ENCODE data around the gene ROS1.
"Not testable (repeated sequence)": the region's sequence is repeated elsewhere in the genome, so short reads cannot be mapped to it uniquely, and the experiment has no call there.

Gene ROS1

GRCh38 chr6:117448011-117448410, 22.3 kb upstream of the ROS1 start:
- Histone ChIP-seq H3K9me3 (no peaks in the 10 kb centered on the region), H3K36me3 (no peaks in the 10 kb centered on the region), H3K4me1 (peaks cover 0 to 15% (median 0%) of the 10 kb centered on the region in 4 donors), H3K4me3 (no peak overlapping the region), H3K27ac (no peak overlapping the region), H3K27me3 (peaks cover 0 to 2% of the 10 kb centered on the region in 2 donors)
- DNase-seq, result no peak
- intact Hi-C loops (cut with DNase I; ENCODE audit: low total_unique reads), result no loop called here
- no peak for TF ChIP-seq CTCF (IDR thresholded peaks at IDR 0.05)

GRCh38 chr6:117446861-117447260, 21.1 kb upstream of the ROS1 start:
- Histone ChIP-seq H3K27me3 (peaks cover 0 to 2% of the 10 kb centered on the region in 2 donors), H3K4me1 (peaks cover 0 to 15% (median 0%) of the 10 kb centered on the region in 4 donors), H3K27ac (no peak overlapping the region), H3K9me3 (no peaks in the 10 kb centered on the region), H3K36me3 (no peaks in the 10 kb centered on the region), H3K4me3 (no peak overlapping the region)
- TF ChIP-seq CTCF (IDR thresholded peaks at IDR 0.05), result no peak
- no peak for DNase-seq
- intact Hi-C loops (cut with DNase I; ENCODE audit: low total_unique reads), result no loop called here

GRCh38 chr6:117444600-117444999, 18.9 kb upstream of the ROS1 start:
- intact Hi-C loops (cut with DNase I; ENCODE audit: low total_unique reads), result no loop called here
- TF ChIP-seq CTCF (IDR thresholded peaks at IDR 0.05), result no peak

DNA sequence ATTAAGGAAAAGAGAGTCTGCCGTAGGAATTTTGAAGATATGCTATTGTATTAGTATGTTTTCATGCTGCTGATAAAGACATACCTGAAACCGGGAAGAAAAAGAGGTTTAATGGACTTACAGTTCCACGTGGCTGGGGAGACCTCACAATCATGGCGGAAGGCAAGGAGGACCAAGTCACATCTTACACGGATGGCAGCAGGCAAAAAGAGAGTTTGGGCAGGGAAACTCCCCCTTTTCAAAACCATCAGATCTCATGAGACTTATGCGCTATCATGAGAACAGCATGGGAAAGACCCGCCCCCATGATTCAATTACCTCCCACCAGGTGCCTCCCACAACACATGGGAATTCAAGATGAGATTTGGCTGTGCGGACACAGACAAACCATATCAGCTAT, 16.6 kb upstream of the ROS1 start:
- H3K4me3 ChIP-seq; H3K4me1 ChIP-seq; H3K36me3 ChIP-seq; H3K27ac ChIP-seq; H3K27me3 ChIP-seq; DNase-seq; H3K9me3 ChIP-seq; intact Hi-C loops (cut with DNase I; ENCODE audit: low total_unique reads): not testable (repeated sequence)

More at GRCh38 chr6:117444600-117444999, 18.9 kb upstream of the ROS1 start:
- Histone ChIP-seq H3K4me3 (no peak overlapping the region), H3K9me3 (no peaks in the 10 kb centered on the region), H3K27ac (no peak overlapping the region), H3K27me3 (peaks cover 0 to 2% of the 10 kb centered on the region in 2 donors), H3K4me1 (peaks cover 0 to 13% (median 0%) of the 10 kb centered on the region in 4 donors), H3K36me3 (no peaks in the 10 kb centered on the region)
- no peak for DNase-seq

DNA sequence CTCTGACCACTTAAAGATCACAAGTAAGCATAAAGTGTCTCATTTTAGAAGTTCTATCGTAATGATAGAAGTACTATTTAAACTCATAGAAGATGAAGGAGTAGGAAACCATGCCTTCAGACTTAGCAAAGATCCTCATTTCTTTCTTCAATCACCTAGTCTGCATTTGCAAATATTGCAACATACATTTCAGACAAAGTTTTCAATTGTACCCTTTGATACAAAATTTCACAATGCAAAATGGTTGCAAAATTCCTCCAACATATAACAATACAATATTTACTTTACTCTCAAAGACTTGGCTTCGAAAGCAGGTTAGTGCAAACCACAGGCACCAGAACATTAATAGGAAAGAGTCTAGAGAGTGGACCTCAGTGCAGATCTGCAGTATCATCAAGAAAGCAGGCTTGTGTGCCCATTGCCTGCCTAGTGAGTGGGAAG, 16.1 kb upstream of the ROS1 start:
- H3K36me3 ChIP-seq, result no peaks in the 10 kb centered on the region
- no peaks in the 10 kb centered on the region for H3K4me1 ChIP-seq
- TF ChIP-seq CTCF (IDR thresholded peaks at IDR 0.05), result no peak
- H3K27me3 ChIP-seq, result peaks cover 0 to 2% of the 10 kb centered on the region in 2 donors
- H3K27ac ChIP-seq, result no peak overlapping the region
- H3K9me3 ChIP-seq, result no peaks in the 10 kb centered on the region
- intact Hi-C loops (cut with DNase I; ENCODE audit: low total_unique reads), result no loop called here
- DNase-seq, result no peak
- no peak overlapping the region for H3K4me3 ChIP-seq

- Histone ChIP-seq H3K4me1 (no peaks in the 10 kb centered on the region), H3K9me3 (no peaks in the 10 kb centered on the region), H3K36me3 (no peaks in the 10 kb centered on the region), H3K27ac (no peak overlapping the region), H3K4me3 (no peak overlapping the region), H3K27me3 (peaks cover 0 to 2% of the 10 kb centered on the region in 2 donors)
- TF ChIP-seq CTCF (IDR thresholded peaks at IDR 0.05), result no peak
- DNase-seq, result no peak
- intact Hi-C loops (cut with DNase I; ENCODE audit: low total_unique reads), result no loop called here
Measured at GRCh38 chr6:117440706-117441525, 15.2 kb upstream of the ROS1 start.

All from tibial artery (tissue), 4 donors.